LNCAP (cell line): ENCODE data around the gene EFCAB6.

Source experiments
- TF ChIP-seq, protein P1 (sequence below): fragments of 450-650 bp; IDR thresholded peaks from 2 replicates; pipeline ENCODE4 v1.5.1; 2017; ENCODE audit warnings: mild to moderate bottlenecking

The EFCAB6 gene

DNA sequence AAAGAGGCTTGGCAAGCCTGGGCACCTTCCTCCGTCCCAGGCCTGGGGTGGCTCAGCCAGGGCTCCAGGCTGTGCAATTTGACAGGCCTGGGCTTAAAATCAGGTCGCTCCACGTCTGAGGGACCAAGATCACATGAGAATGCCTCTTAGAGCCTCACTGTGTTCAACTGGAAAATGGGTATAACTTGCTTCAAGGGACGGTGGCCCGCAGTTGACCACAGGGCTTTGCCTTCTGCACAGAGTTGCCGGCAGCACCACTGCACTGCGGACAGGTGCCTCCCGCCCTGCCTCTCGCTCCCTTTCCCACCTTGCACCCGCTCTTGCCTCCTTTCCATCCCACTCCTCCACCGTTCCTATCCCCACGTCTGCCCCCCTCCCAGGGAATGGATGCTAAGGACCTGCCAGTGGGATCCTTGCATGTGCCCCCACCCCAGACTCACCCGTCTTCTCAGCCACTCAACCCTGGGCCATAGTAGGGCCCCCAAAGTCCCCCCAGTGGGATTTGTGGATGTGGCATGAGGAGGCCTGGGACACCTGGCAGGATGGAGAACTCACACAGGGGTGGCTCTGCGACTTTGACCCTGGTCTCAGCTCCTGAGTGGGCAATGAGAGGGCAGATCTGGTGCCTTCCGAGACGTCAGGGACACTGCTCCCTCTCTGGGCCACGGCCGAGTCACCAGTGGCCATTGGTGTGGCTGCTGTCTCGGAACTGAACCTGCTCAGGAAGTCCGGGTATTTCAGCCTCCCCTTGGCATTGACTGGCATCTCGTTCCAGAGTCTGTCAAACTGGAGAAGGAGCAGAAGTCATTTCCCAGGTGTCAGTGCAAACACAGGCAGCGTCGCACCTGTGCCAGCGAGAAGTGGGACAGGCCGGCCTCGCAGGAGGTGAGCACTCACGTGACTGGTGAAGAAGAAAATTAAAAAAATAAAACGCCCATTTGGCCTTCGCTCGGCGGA is 272.3 kb downstream of the EFCAB6 start:
- TF ChIP-seq, protein P1, sequence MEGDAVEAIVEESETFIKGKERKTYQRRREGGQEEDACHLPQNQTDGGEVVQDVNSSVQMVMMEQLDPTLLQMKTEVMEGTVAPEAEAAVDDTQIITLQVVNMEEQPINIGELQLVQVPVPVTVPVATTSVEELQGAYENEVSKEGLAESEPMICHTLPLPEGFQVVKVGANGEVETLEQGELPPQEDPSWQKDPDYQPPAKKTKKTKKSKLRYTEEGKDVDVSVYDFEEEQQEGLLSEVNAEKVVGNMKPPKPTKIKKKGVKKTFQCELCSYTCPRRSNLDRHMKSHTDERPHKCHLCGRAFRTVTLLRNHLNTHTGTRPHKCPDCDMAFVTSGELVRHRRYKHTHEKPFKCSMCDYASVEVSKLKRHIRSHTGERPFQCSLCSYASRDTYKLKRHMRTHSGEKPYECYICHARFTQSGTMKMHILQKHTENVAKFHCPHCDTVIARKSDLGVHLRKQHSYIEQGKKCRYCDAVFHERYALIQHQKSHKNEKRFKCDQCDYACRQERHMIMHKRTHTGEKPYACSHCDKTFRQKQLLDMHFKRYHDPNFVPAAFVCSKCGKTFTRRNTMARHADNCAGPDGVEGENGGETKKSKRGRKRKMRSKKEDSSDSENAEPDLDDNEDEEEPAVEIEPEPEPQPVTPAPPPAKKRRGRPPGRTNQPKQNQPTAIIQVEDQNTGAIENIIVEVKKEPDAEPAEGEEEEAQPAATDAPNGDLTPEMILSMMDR, result no peak

DNA sequence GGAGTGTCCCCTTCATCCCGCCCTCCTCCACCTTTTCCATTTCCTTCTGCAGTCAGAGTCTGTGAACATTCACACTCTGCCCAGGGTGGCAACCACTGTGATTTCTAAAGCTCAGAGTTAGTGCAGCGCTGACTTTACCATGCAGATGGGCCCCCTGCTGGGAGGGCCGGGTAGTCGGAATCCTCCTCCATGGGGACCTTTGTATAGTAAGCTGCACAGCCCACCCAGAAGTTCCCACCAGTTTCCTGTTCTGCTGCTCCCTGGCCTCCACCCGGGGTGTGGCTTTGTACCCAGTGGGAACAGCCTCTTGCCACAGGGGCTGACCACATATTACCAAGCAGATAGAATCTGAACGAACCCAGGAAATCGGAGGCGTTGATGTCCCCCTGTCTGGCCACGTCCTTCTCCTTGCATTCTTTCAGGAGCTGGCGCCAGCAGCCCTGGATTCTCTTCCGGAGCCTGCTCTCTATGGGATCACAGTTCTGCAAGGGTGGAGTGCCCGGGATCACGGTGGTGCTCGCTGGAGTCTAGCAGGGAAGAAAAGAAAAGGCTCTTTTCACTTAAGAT is 275.0 kb downstream of the EFCAB6 start:
- TF ChIP-seq, protein P1, result no peak; the same call in 1 of the 2 replicates

DNA sequence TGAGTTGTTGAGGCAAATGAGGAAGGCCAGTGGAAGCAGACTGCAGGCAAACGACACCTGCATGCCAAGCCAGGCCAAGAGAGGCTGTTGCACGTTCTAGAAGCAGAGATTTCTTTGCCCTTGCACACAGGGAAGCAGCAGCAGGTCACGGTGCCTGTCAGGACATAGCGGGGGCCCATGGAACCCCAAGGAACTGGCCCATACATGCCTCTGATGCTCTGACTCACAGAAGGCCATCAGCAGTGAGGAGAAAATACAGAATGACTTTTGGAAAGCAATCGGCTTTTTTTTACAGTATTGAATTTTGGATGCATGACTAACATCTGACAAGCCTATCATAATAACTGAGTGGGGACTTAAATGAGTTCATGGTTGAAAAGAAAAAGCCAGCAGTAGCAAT is 276.4 kb downstream of the EFCAB6 start:
- TF ChIP-seq, protein P1, result no peak

DNA sequence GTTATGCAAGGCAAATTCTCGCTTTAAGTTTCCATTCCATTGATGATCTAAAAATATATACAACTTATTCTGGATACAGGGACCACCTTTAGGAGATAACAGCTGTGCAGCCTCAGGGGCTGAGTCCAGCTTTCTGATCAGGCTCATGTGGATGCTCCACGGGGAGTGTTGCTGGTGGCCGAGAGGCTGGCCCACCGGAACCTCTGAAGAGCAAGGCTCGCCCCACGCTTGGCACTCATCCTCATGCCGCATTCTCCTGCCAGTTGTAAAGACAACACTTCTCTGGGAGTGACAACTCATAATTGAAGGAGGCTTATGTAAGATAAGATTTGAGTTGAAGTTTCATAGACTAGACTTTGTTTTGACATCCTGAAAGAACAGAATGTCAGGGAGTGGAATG is 276.8 kb downstream of the EFCAB6 start:
- TF ChIP-seq, protein P1, result no peak

DNA sequence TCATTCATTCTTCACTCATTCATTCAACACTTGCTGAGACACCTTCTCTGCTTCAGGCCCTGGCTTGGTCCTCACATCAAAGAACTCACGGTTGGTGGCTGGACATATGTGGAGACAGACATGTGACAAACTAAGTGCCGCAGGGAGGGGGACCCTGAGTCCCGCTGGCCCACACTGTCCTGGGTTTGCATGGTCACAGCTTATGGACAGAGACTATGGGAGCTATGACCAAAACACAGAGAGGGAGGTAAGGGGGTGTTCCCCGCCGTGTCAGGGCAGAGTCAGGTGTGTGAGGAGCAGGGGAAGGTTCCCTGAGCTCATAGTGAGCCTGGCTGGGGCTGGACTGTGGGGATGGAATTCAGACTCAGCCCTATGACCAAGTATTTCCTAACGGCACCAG is 277.2 kb downstream of the EFCAB6 start:
- TF ChIP-seq, protein P1, result no peak

DNA sequence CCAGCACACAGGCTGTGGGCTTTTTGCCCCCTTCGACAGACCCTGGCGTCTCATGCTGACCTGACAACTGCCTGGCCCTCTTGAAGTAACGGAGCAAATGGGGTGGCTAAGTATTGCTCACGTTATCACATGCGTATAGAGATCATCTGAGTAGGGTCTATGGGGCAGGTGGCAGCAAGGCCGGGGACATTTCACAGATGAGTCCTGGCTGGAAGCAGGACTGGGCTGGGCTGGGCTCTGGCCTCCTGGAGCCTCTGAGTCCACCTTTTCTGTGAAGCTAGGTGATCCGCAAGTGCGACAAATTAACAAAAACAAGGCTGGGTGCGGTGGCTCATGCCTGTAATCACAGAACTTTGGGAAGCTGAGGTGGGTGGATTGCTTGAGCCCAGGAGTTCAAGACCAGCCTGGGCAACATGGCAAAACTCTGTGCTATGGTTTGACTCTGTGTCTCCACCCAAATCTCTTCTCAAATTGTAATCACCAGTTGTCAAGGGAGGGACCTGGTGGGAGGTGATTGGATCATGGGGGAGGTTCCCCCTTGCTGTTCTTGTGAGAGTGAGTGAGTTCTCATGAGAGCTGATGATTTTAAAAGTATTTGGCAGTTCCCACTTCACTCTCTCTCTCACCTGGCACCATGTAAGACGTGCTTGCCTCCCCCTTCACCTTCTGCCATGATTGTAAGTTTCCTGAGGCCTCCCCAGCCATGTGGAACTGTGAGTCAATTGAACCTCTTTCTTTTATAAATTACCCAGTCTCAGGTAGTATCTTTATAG is 278.3 kb downstream of the EFCAB6 start:
- TF ChIP-seq, protein P1, result no peak

DNA sequence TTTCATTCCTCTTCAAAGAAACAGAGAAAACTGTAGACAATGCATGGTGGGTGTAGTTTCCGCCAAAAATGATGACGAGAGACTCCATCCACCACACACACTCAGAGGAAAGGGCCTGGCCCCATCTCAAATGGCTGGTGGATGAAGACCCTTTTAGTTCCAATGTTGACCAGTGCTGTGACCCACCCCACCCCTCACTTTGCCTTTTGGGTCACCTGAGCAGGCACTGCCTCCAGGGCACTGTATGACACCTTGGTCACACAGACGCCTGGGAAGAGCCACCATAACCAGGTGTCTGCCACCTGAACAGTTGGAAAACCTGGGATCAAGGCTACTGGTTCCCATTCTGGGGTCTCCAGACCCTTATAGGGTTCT is 279.0 kb downstream of the EFCAB6 start:
- TF ChIP-seq, protein P1, result no peak
